B cell (primary cell): ENCODE data around the gene ERAP2. TPM values are rescaled to one million over a fixed set of nuclear protein-coding genes. Genes with fewer than 3 reads are reported as not detected.

ENCODE experiments used
- ATAC-seq: fragments of 200-7000 bp; cut with Tn5 transposase; one replicate; pipeline ENCODE4 v1.10.0; 2021; ENCODE audit warnings: low read depth, mild to moderate bottlenecking, moderate number of reproducible peaks, moderate library complexity
- CTCF ChIA-PET: fragments of 350-600 bp; sonication (Branson Sonifier 250); formaldehyde crosslinking; loops from one replicate; lab custom pipeline; 2021; ENCODE audit warnings: antibody characterized with exemption, inconsistent platforms; lab: Charles Lee
- POLR2A ChIA-PET: fragments of 350-600 bp; sonication (Branson Sonifier 250); formaldehyde crosslinking; loops from one replicate; lab custom pipeline; 2021; ENCODE audit warnings: antibody characterized with exemption; lab: Charles Lee
- DNase-seq: peaks from one replicate; pipeline ENCODE4 v3.0.0; 2013
- H2AFZ ChIP-seq: 2 replicates; pipeline ENCODE4 v1.6.1; 2012; ENCODE audit warnings: mild to moderate bottlenecking, low read depth, low read length; ENCODE audit not compliant: insufficient read depth, poor library complexity, severe bottlenecking
- H3K27ac ChIP-seq, 2 donors: 1 replicate in 1 of 2; 2 replicates in 1 of 2; pipeline ENCODE4 v1.5.1; 2012 to 2013; ENCODE audit warnings: low read length in 2 of 2, mild to moderate bottlenecking in 2 of 2, moderate library complexity in 1 of 2
- H3K27me3 ChIP-seq, 4 experiments: fragments of 200-600 bp in 1 of 4; sonication (generic) in 1 of 4; replicated peaks in 1 of 4; 1 replicate in 2 of 4; 2 replicates in 2 of 4; pipeline versions ENCODE4 v1.6.1 to v1.7.0; 2013 to 2016; ENCODE audit warnings: low read length in 3 of 4, mild to moderate bottlenecking in 2 of 4, mixed read lengths in 1 of 4, moderate library complexity in 1 of 4; ENCODE audit not compliant: insufficient read depth in 4 of 4, control insufficient read depth in 3 of 4; ENCODE audit errors: control extremely low read depth in 1 of 4
- H3K36me3 ChIP-seq, 2 experiments: replicated peaks in 1 of 2; 1 replicate in 1 of 2; 2 replicates in 1 of 2; pipeline versions ENCODE4 v1.6.1 to v1.7.1; 2013; ENCODE audit warnings: low read length in 1 of 2; ENCODE audit not compliant: insufficient read depth in 2 of 2, control insufficient read depth in 1 of 2; ENCODE audit errors: control extremely low read depth in 1 of 2, extremely low read depth in 1 of 2
- H3K4me1 ChIP-seq, 2 donors: fragments of 200-600 bp in 1 of 2; sonication (generic) in 1 of 2; 1 replicate in 1 of 2; 2 replicates in 1 of 2; pipeline versions ENCODE4 v1.5.1 to v1.6.1; 2013 to 2017; ENCODE audit warnings: low read length in 2 of 2; ENCODE audit not compliant: control insufficient read depth in 2 of 2, insufficient read depth in 2 of 2
- H3K4me2 ChIP-seq: replicated peaks from 2 replicates; pipeline ENCODE3; 2012; ENCODE audit warnings: mild to moderate bottlenecking, low read depth, low read length; ENCODE audit not compliant: poor library complexity, severe bottlenecking
- H3K4me3 ChIP-seq, 5 experiments: fragments of 200-600 bp in 1 of 5; sonication (generic) in 1 of 5; 1 replicate in 3 of 5; 2 replicates in 2 of 5; pipeline versions ENCODE4 v1.5.1 to v1.7.0; 2011 to 2016; ENCODE audit warnings: low read length in 4 of 5, mild to moderate bottlenecking in 4 of 5, low read depth in 2 of 5, control low read depth in 1 of 5, moderate library complexity in 1 of 5; ENCODE audit not compliant: insufficient read depth in 1 of 5; ENCODE audit errors: control extremely low read depth in 1 of 5, extremely low read depth in 1 of 5
- H3K79me2 ChIP-seq: fragments of 200-600 bp; sonication (generic); one replicate; pipeline ENCODE4 v1.6.0; 2016; ENCODE audit warnings: low read length; ENCODE audit not compliant: control insufficient read depth, insufficient read depth
- H3K9ac ChIP-seq: fragments of 200-600 bp; sonication (generic); 2 replicates; pipeline ENCODE4 v1.6.1; 2017; ENCODE audit warnings: mild to moderate bottlenecking, low read length, moderate library complexity
- H3K9me3 ChIP-seq, 3 donors: one replicate each; pipeline versions ENCODE4 v1.6.1 to v1.7.1; 2013; ENCODE audit warnings: low read length in 2 of 3; ENCODE audit not compliant: control insufficient read depth in 2 of 3, insufficient read depth in 1 of 3; ENCODE audit errors: control extremely low read depth in 1 of 3
- H4K20me1 ChIP-seq: 2 replicates; pipeline ENCODE4 v1.6.0; 2012; ENCODE audit warnings: mild to moderate bottlenecking, low read length; ENCODE audit not compliant: insufficient read depth, control insufficient read depth, poor library complexity, severe bottlenecking
- H3K27ac Mint-ChIP-seq: one replicate; pipeline ENCODE4 v1.8.0; 2021; ENCODE audit warnings: mixed read lengths
- H3K27me3 Mint-ChIP-seq: one replicate; pipeline ENCODE4 v1.8.0; 2021; ENCODE audit warnings: mixed read lengths
- H3K4me1 Mint-ChIP-seq: one replicate; pipeline ENCODE4 v1.8.0; 2021; ENCODE audit warnings: mixed read lengths
- H3K4me3 Mint-ChIP-seq: one replicate; pipeline ENCODE4 v1.8.0; 2021; ENCODE audit warnings: mixed read lengths
- H3K9me3 Mint-ChIP-seq: one replicate; pipeline ENCODE4 v1.8.0; 2022; ENCODE audit warnings: mixed read lengths; ENCODE audit not compliant: insufficient read depth
- CTCF ChIP-seq: fragments of 200-600 bp; IDR thresholded peaks from one replicate; pipeline ENCODE4 v1.8.0; 2022; ENCODE audit warnings: antibody characterized with exemption, mild to moderate bottlenecking
- EZH2 ChIP-seq: IDR thresholded peaks from 2 replicates; pipeline ENCODE4 v1.6.1; 2012; ENCODE audit warnings: borderline replicate concordance, low read depth, mild to moderate bottlenecking, moderate library complexity, low read length; ENCODE audit not compliant: insufficient read depth, poor library complexity, severe bottlenecking
- WGBS: methylation state at CpG from one replicate; pipeline ENCODE4 v1.1.5; 2013; ENCODE audit warnings: missing lambda C conversion rate; ENCODE audit not compliant: insufficient coverage; 5-methylcytosine and 5-hydroxymethylcytosine counted together
- intact Hi-C: fragments of 100-400 bp; cut with micrococcal nuclease; formaldehyde crosslinking; loops from one replicate; pipeline ENCODE4 v1.10.0; 2022
- polyA plus RNA-seq: library from polyadenylated mRNA; depleted of rRNA; stranded (reverse); fragments of >200 nt; gene quantifications from 2 replicates; pipeline ENCODE4 v1.2.3, GENCODE V29; 2012
- total RNA-seq, 2 donors: library from RNA; stranded (reverse); fragments of 120-200 nt in 1 of 2; gene quantifications; 1 replicate in 1 of 2; 2 replicates in 1 of 2; pipeline versions ENCODE4 v1.2.3 to v1.2.4, GENCODE V29; 2013 to 2022

ERAP2 gene
- total and polyA plus RNA-seq, 2 donors (not counting 1 experiment from before 2014, with no cell fraction given): 18.5 to 74.2 TPM

DNA sequence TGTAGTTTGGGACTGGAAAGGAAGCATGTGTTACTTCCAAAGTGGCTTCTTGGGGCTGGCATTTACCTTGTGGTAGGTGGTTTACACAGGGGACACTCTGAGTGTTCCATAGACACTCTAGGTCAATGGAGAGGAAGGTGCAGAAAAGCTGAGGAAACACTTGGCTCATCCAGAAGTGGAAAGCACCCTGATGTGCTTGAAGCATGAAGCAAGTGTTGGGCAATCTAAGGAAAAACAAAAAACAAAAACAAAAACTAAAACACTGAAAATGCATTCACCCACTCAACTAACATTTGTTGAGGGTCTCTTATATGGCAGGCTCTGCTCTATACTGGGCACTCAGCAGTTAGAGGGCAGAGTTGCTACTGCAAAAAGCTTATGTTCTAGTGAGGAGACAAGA, 2.9 kb upstream of the ERAP2 start:
- ATAC-seq (no peak), DNase-seq (no peak)
- no peak overlapping the region for H3K4me3 ChIP-seq
- H4K20me1 ChIP-seq: no peaks in the 10 kb centered on the region
- H3K27me3 ChIP-seq: no peaks in the 10 kb centered on the region
- no peaks in the 10 kb centered on the region for H3K36me3 ChIP-seq
- no peaks in the 10 kb centered on the region for H3K9me3 ChIP-seq
- peak overlapping the region; percentile 64 for H3K27ac Mint-ChIP-seq
- H3K4me1 Mint-ChIP-seq: peaks cover 78% of the 10 kb centered on the region
- TF ChIP-seq EZH2 (no peak), CTCF (no peak)
- no peak overlapping the region for H3K4me3 Mint-ChIP-seq
- no peaks in the 10 kb centered on the region for H3K27me3 Mint-ChIP-seq
- peaks cover 45% of the 10 kb centered on the region for H3K79me2 ChIP-seq
- H3K27ac ChIP-seq: peak overlapping the region in 1 of 2 donors; percentile 27
- intact Hi-C loops: loop anchor here (5.0 to 10.0 kb wide), 3 partner anchors 124 to 1901 kb away; partner anchors contain the start of genes RGMB and RIOK2
- H3K4me2 ChIP-seq: no peak overlapping the region
- peak overlapping the region; percentile 19 for H2AFZ ChIP-seq
- ChIA-PET POLR2A (no interaction called here), CTCF (interaction anchor here (1.7 to 13.0 kb wide), 3 partner anchors 12 to 288 kb away, joined by 5 to 288 read pairs (median 10); no protein-coding TSS in a partner anchor)
- no peaks in the 10 kb centered on the region for H3K9me3 Mint-ChIP-seq
- H3K9ac ChIP-seq: no peak overlapping the region
- peaks cover 50 to 53% of the 10 kb centered on the region in 2 donors for H3K4me1 ChIP-seq

GRCh38 chr5:96874631-96875030, 1.7 kb upstream of the ERAP2 start:
- intact Hi-C loops: loop anchor here (5.0 to 10.0 kb wide), 4 partner anchors 123 to 1900 kb away; partner anchors contain the start of genes CAST, RGMB and RIOK2
- ChIA-PET CTCF (interaction anchor here (1.0 to 13.0 kb wide), 5 partner anchors 11 to 286 kb away, joined by 3 to 288 read pairs (median 5); no protein-coding TSS in a partner anchor), POLR2A (interaction anchor here (0.6 kb wide), 1 partner anchor 308 kb away, joined by 3 read pairs; the partner anchor contains the start of gene RIOK2)
- Histone ChIP-seq H3K27me3 (no peaks in the 10 kb centered on the region), H3K79me2 (peaks cover 48% of the 10 kb centered on the region), H3K4me1 (peaks cover 50 to 52% of the 10 kb centered on the region in 2 donors), H3K4me3 (no peak overlapping the region), H2AFZ (no peak overlapping the region), H3K4me2 (no peak overlapping the region), H3K9me3 (no peaks in the 10 kb centered on the region), H3K9ac (no peak overlapping the region), H4K20me1 (no peaks in the 10 kb centered on the region), H3K36me3 (peaks cover 0 to 4% of the 10 kb centered on the region in 2 experiments), H3K27ac (peak overlapping the region in 1 of 2 donors; percentile 69)
- Mint-ChIP-seq H3K27ac (peak overlapping the region; percentile 69), H3K9me3 (no peaks in the 10 kb centered on the region), H3K27me3 (no peaks in the 10 kb centered on the region), H3K4me1 (peaks cover 74% of the 10 kb centered on the region), H3K4me3 (peak overlapping the region; percentile 47)
- no CpG with 5 or more reads among the region's 2 CpGs for WGBS
- ATAC-seq: no peak
- TF ChIP-seq EZH2 (no peak), CTCF (no peak)
- no peak for DNase-seq
